Measurements from ENCODE around the gene CXCL10.

CXCL10 gene

DNA sequence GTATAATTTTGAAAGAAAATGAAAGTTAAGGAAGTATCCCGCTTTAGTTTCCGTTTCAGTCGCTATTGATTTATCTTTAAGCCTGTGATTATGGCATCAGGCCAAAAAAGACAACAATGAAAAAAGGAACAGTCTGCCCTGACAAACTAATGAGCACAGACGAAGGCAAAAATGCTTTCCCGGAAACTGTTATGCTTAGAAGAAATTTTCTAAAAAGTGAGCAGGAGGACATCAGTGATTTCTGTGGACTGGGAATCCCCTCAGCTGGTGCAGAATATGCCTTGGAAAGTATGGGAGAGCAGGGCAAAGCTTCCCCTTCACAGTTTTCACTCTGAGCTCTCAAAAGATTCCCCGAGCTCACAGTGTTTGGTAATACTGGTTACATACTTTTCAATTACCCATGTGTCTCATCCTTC lies 5.1 kb upstream of the CXCL10 start:
- no peak overlapping the region for H3K4me3 ChIP-seq (ENCODE audit: low read length)
- DNase-seq, result no peak
- peaks cover 23% of the 10 kb centered on the region for H3K4me1 ChIP-seq (ENCODE audit: low read length)
- no peaks in the 10 kb centered on the region for H3K36me3 ChIP-seq (replicated peaks; ENCODE audit: insufficient read depth, low read length)
- H3F3A ChIP-seq (ENCODE audit: insufficient read depth, low read length), result peaks cover 5% of the 10 kb centered on the region; the same call in 1 of the 2 replicates
- H3K27ac ChIP-seq (ENCODE audit: low read length), result no peak overlapping the region
- no peak overlapping the region for H3K9ac ChIP-seq (ENCODE audit: low read length)
- no peaks in the 10 kb centered on the region for H4K20me1 ChIP-seq (ENCODE audit: insufficient read depth, low read length)
- no peak overlapping the region for H2AFZ ChIP-seq (ENCODE audit: low read length)
- no peaks in the 10 kb centered on the region for H3K27me3 ChIP-seq (replicated peaks; ENCODE audit: insufficient read depth, low read length)
- no peak overlapping the region for H3K4me2 ChIP-seq (ENCODE audit: low read depth, low read length)
- no peaks in the 10 kb centered on the region for H3K79me2 ChIP-seq (ENCODE audit: low read length)
- H3K9me3 ChIP-seq (replicated peaks; ENCODE audit: insufficient read depth, low read length), result no peaks in the 10 kb centered on the region
- no peaks in the 10 kb centered on the region for H3K9me2 ChIP-seq (replicated peaks; ENCODE audit: insufficient read depth, low read length)
- TF ChIP-seq EZH2 (optimal IDR thresholded peaks at IDR 0.05; ENCODE audit: low read depth, low read length), result no peak
- no peak for TF ChIP-seq EZH2phosphoT487 (IDR thresholded peaks at IDR 0.05; ENCODE audit: low read length)
- TF ChIP-seq, protein P1, sequence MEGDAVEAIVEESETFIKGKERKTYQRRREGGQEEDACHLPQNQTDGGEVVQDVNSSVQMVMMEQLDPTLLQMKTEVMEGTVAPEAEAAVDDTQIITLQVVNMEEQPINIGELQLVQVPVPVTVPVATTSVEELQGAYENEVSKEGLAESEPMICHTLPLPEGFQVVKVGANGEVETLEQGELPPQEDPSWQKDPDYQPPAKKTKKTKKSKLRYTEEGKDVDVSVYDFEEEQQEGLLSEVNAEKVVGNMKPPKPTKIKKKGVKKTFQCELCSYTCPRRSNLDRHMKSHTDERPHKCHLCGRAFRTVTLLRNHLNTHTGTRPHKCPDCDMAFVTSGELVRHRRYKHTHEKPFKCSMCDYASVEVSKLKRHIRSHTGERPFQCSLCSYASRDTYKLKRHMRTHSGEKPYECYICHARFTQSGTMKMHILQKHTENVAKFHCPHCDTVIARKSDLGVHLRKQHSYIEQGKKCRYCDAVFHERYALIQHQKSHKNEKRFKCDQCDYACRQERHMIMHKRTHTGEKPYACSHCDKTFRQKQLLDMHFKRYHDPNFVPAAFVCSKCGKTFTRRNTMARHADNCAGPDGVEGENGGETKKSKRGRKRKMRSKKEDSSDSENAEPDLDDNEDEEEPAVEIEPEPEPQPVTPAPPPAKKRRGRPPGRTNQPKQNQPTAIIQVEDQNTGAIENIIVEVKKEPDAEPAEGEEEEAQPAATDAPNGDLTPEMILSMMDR (IDR thresholded peaks at IDR 0.05; ENCODE audit: low read length), result no peak

GRCh38 chr4:76024065-76024464 lies 768 bp upstream of the CXCL10 start:
- Histone ChIP-seq H3F3A (ENCODE audit: insufficient read depth, low read length) (no peaks in the 10 kb centered on the region), H2AFZ (ENCODE audit: low read length) (no peak overlapping the region), H3K9ac (ENCODE audit: low read length) (no peak overlapping the region), H3K27me3 (replicated peaks; ENCODE audit: insufficient read depth, low read length) (no peaks in the 10 kb centered on the region), H3K36me3 (replicated peaks; ENCODE audit: insufficient read depth, low read length) (no peaks in the 10 kb centered on the region), H3K9me2 (replicated peaks; ENCODE audit: insufficient read depth, low read length) (no peaks in the 10 kb centered on the region), H3K79me2 (ENCODE audit: low read length) (no peaks in the 10 kb centered on the region), H3K4me3 (ENCODE audit: low read length) (no peak overlapping the region), H3K9me3 (replicated peaks; ENCODE audit: insufficient read depth, low read length) (no peaks in the 10 kb centered on the region), H3K4me1 (ENCODE audit: low read length) (peaks cover 21% of the 10 kb centered on the region), H4K20me1 (ENCODE audit: insufficient read depth, low read length) (no peaks in the 10 kb centered on the region), H3K4me2 (ENCODE audit: low read depth, low read length) (no peak overlapping the region; the same call in 1 of the 2 replicates), H3K27ac (ENCODE audit: low read length) (no peak overlapping the region)
- no peak for TF ChIP-seq EZH2phosphoT487 (IDR thresholded peaks at IDR 0.05; ENCODE audit: low read length)
- TF ChIP-seq, protein P1 (IDR thresholded peaks at IDR 0.05; ENCODE audit: low read length), result no peak
- TF ChIP-seq EZH2 (optimal IDR thresholded peaks at IDR 0.05; ENCODE audit: low read depth, low read length), result no peak
- DNase-seq, result no peak

DNA sequence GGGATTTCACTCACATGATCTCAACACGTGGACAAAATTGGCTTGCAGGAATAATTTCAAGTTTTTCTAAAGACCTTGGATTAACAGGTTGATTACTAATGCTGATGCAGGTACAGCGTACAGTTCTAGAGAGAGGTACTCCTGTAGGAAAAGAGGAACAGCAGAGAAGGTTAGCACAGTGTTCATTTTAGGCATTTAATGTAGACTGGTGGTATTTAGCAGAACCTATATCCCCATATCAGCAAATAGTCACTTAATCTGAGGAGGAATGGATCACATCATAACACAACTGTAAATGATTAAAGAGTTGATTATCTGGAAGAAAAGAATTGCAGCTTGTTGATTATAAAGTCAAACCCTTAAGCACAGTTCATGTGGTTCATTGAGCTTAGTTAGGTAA lies 620 bp downstream of the CXCL10 start:
- no peak for TF ChIP-seq EZH2 (optimal IDR thresholded peaks at IDR 0.05; ENCODE audit: low read depth, low read length)
- TF ChIP-seq, protein P1 (IDR thresholded peaks at IDR 0.05; ENCODE audit: low read length), result no peak
- TF ChIP-seq EZH2phosphoT487 (IDR thresholded peaks at IDR 0.05; ENCODE audit: low read length), result no peak

More for the DNA sequence above, 620 bp downstream of the CXCL10 start:
- no peak overlapping the region for H3K9ac ChIP-seq (ENCODE audit: low read length)
- no peak for DNase-seq
- no peaks in the 10 kb centered on the region for H3K27me3 ChIP-seq (replicated peaks; ENCODE audit: insufficient read depth, low read length)
- H3K79me2 ChIP-seq (ENCODE audit: low read length), result no peaks in the 10 kb centered on the region
- H4K20me1 ChIP-seq (ENCODE audit: insufficient read depth, low read length), result no peaks in the 10 kb centered on the region
- H2AFZ ChIP-seq (ENCODE audit: low read length), result no peak overlapping the region
- no peaks in the 10 kb centered on the region for H3K36me3 ChIP-seq (replicated peaks; ENCODE audit: insufficient read depth, low read length)
- H3K9me2 ChIP-seq (replicated peaks; ENCODE audit: insufficient read depth, low read length), result no peaks in the 10 kb centered on the region
- peaks cover 17% of the 10 kb centered on the region for H3K4me1 ChIP-seq (ENCODE audit: low read length)
- no peaks in the 10 kb centered on the region for H3K9me3 ChIP-seq (replicated peaks; ENCODE audit: insufficient read depth, low read length)
- H3F3A ChIP-seq (ENCODE audit: insufficient read depth, low read length), result no peaks in the 10 kb centered on the region
- H3K4me2 ChIP-seq (ENCODE audit: low read depth, low read length), result no peak overlapping the region
- H3K27ac ChIP-seq (ENCODE audit: low read length), result no peak overlapping the region
- no peak overlapping the region for H3K4me3 ChIP-seq (ENCODE audit: low read length)
